Measurements from ENCODE around the gene MOK.

The MOK gene

DNA sequence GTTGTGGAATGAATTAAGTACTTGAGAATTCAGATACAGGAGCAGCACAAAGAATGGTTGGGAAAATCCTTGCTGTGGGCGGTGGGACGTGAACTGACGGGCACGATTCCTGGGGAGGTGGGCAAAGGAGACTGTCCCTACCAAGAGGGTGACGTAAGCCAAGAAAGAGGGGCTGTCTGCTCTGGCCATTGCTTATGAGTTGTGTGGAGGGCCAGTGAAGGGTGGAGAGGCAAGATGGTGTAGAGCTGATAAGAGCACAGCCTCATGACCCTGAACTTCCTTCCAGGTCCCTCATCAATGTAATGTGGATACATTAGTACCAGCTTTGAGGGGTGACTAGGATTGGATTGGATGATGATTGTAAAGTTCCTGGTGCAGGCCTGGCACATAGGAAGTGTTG, 115.1 kb downstream of the MOK start:
- no peak overlapping the region for H3K27ac ChIP-seq (ENCODE audit: low read depth, low read length)
- H3K4me3 ChIP-seq (ENCODE audit: low read depth, low read length) = no peak overlapping the region
- H3K36me3 ChIP-seq (ENCODE audit: control insufficient read depth, insufficient read depth, low read length) = peaks cover 2% of the 10 kb centered on the region
- H3K4me1 ChIP-seq (ENCODE audit: control insufficient read depth, insufficient read depth, low read length) = peaks cover 28% of the 10 kb centered on the region
- no peaks in the 10 kb centered on the region for H3K9me3 ChIP-seq (ENCODE audit: control insufficient read depth, insufficient read depth, low read length)
- no peak overlapping the region for H3K9ac ChIP-seq (ENCODE audit: low read depth, low read length)
- H3K27me3 ChIP-seq (ENCODE audit: control insufficient read depth, insufficient read depth, low read length) = no peaks in the 10 kb centered on the region

DNA sequence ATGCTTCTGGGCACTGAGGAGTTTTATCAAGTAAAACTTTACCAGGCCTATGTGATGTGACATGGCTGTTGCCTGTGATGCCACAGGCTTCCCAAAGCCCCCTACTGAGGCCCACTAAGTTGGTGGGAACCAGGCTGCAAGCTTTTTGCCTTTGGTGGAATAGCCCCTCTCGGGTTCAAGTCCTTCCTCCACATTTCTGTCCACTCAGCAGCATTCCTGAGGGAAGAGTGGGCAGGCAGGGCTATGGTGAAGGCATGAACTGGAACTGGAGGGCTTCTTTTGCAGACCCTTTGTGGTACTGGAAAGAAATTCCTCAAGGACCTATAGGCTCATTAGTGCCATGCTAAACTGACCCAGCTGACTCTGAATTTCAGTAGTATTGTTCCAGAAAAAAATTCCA, 116.8 kb downstream of the MOK start:
- Histone ChIP-seq H3K27me3 (ENCODE audit: control insufficient read depth, insufficient read depth, low read length) (no peaks in the 10 kb centered on the region), H3K9me3 (ENCODE audit: control insufficient read depth, insufficient read depth, low read length) (no peaks in the 10 kb centered on the region), H3K4me3 (ENCODE audit: low read depth, low read length) (no peak overlapping the region), H3K9ac (ENCODE audit: low read depth, low read length) (no peak overlapping the region), H3K27ac (ENCODE audit: low read depth, low read length) (no peak overlapping the region), H3K36me3 (ENCODE audit: control insufficient read depth, insufficient read depth, low read length) (no peaks in the 10 kb centered on the region), H3K4me1 (ENCODE audit: control insufficient read depth, insufficient read depth, low read length) (peaks cover 18% of the 10 kb centered on the region; the same call in 1 of the 2 replicates)

DNA sequence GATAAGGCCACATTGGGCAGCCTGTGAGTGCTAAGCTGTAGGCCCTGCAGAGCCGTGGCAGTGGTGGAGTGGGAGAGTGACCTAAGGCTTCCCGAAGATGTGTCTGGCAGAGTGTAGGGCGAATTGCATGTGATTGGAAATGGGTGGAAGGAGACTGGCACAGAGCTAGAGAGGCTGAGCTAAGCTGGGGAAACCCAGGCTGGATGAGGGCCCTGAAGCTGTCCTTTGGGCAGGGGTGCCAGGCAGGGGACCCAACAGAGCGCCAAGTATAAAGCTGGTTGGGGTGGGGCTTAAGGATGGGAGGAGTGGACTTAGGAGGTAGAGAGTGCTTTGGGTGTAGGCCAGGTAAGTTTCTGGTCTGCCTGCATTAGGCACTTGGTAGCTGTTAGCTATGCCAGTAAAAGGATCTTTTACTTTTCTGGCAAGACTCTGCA, 117.4 kb downstream of the MOK start:
- peaks cover 22% of the 10 kb centered on the region; the same call in 1 of the 2 replicates for H3K4me1 ChIP-seq (ENCODE audit: control insufficient read depth, insufficient read depth, low read length)
- H3K9me3 ChIP-seq (ENCODE audit: control insufficient read depth, insufficient read depth, low read length) = no peaks in the 10 kb centered on the region
- no peak overlapping the region for H3K27ac ChIP-seq (ENCODE audit: low read depth, low read length)
- no peaks in the 10 kb centered on the region for H3K36me3 ChIP-seq (ENCODE audit: control insufficient read depth, insufficient read depth, low read length)
- no peaks in the 10 kb centered on the region for H3K27me3 ChIP-seq (ENCODE audit: control insufficient read depth, insufficient read depth, low read length)
- no peak overlapping the region for H3K4me3 ChIP-seq (ENCODE audit: low read depth, low read length)
- no peak overlapping the region for H3K9ac ChIP-seq (ENCODE audit: low read depth, low read length)

DNA sequence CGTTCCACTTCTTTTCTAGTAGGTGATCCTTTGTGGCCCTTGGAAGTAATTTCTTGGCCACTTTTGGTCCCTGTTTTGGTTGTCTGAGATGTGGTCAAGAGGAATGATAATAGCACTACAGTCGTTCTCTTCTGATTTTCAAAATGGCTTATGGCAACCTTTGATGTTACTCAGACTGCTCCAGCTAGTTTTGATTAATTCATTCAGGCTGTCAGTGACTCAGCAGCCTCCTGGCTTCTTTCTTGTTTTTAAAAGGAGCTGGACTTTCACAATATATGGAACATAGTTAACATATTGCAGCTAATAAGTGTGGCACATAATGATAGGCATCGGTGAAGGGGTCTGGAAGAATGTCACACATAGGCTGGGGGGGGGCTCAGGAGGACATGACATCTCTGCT, 117.9 kb downstream of the MOK start:
- Histone ChIP-seq H3K4me3 (ENCODE audit: low read depth, low read length) (no peak overlapping the region), H3K27ac (ENCODE audit: low read depth, low read length) (no peak overlapping the region), H3K36me3 (ENCODE audit: control insufficient read depth, insufficient read depth, low read length) (no peaks in the 10 kb centered on the region), H3K27me3 (ENCODE audit: control insufficient read depth, insufficient read depth, low read length) (no peaks in the 10 kb centered on the region), H3K4me1 (ENCODE audit: control insufficient read depth, insufficient read depth, low read length) (peaks cover 26% of the 10 kb centered on the region), H3K9me3 (ENCODE audit: control insufficient read depth, insufficient read depth, low read length) (no peaks in the 10 kb centered on the region), H3K9ac (ENCODE audit: low read depth, low read length) (no peak overlapping the region)

DNA sequence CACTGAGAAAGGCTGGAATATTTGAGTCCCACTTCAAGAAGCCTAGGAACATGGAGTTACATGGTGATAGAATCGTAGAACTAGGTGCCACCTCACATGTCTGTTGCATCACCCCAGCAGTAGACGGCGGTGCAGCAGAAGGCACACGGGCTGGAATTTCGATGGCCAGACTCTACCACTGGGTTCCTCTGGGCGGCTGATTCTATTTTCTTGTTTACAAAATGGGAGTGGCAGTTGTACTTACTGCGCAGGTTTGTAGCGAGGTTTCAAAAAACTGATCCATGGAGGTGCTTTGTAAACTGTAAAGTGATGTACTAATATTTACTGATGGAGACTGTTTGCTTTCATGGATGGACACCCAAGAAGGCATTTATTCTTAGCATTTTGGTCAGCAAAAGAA, 119.6 kb downstream of the MOK start:
- no peak overlapping the region for H3K27ac ChIP-seq (ENCODE audit: low read depth, low read length)
- no peaks in the 10 kb centered on the region for H3K27me3 ChIP-seq (ENCODE audit: control insufficient read depth, insufficient read depth, low read length)
- no peaks in the 10 kb centered on the region for H3K36me3 ChIP-seq (ENCODE audit: control insufficient read depth, insufficient read depth, low read length)
- H3K4me3 ChIP-seq (ENCODE audit: low read depth, low read length) = no peak overlapping the region
- peaks cover 28% of the 10 kb centered on the region for H3K4me1 ChIP-seq (ENCODE audit: control insufficient read depth, insufficient read depth, low read length)
- no peaks in the 10 kb centered on the region for H3K9me3 ChIP-seq (ENCODE audit: control insufficient read depth, insufficient read depth, low read length)
- H3K9ac ChIP-seq (ENCODE audit: low read depth, low read length) = no peak overlapping the region

DNA sequence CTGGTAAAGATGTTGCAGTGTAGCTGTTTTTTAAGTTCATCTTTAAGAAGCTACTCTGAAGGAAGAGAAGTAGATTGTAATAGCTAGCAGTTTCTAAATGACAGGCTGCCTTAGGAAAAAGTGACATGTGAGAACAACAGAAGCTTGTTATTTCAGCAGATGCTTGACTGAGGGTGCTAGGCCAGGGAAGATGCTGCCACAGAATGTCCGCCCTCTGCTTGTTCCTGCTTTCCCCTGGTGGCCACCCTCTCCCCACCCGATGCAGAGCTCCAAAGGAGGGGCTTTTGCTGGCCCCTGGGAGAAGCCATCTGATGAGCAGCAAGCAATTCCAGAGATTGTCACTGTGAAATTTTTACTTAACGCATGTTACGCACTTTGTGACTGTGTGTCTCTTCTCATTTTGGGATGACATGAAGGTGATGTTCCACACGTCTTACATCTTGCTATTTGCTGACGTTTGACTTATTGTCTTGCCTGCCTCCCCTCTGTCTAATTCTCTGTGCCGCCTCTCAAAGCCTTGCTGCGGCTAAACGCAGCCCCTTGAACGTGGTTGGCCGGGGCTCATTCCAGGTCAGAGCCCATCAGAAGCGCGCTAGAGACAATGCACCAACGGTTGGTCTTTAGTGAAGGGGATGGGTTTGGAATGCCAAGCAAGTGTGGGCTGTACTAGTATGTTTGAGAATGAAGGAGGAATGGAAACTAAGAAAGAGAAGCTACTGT, 120.5 kb downstream of the MOK start:
- Histone ChIP-seq H3K9ac (ENCODE audit: low read depth, low read length) (no peak overlapping the region), H3K4me1 (ENCODE audit: control insufficient read depth, insufficient read depth, low read length) (peaks cover 30% of the 10 kb centered on the region), H3K4me3 (ENCODE audit: low read depth, low read length) (no peak overlapping the region), H3K27ac (ENCODE audit: low read depth, low read length) (no peak overlapping the region), H3K9me3 (ENCODE audit: control insufficient read depth, insufficient read depth, low read length) (no peaks in the 10 kb centered on the region), H3K36me3 (ENCODE audit: control insufficient read depth, insufficient read depth, low read length) (no peaks in the 10 kb centered on the region), H3K27me3 (ENCODE audit: control insufficient read depth, insufficient read depth, low read length) (no peaks in the 10 kb centered on the region)

DNA sequence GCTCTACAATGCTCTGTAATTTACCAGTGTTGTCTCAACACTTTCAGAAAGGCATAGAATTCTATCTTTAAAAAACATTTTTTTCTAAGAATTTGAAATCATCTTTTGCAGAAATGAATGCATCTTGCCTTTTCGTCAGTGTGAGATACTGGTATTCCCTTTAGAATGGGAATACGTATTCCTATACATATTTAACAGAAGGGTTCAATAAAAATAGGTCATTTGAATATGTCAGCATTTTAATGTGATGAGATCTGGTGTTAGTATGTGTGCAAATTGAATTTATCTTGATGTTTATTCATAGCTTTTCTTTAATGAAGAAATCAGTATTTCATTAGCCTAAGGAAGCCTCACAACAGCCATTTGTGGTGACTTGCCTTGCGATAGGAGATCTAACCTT, 121.1 kb downstream of the MOK start:
- peaks cover 30% of the 10 kb centered on the region for H3K4me1 ChIP-seq (ENCODE audit: control insufficient read depth, insufficient read depth, low read length)
- H3K9ac ChIP-seq (ENCODE audit: low read depth, low read length) = no peak overlapping the region
- no peak overlapping the region for H3K4me3 ChIP-seq (ENCODE audit: low read depth, low read length)
- H3K27me3 ChIP-seq (ENCODE audit: control insufficient read depth, insufficient read depth, low read length) = no peaks in the 10 kb centered on the region
- H3K36me3 ChIP-seq (ENCODE audit: control insufficient read depth, insufficient read depth, low read length) = no peaks in the 10 kb centered on the region
- H3K27ac ChIP-seq (ENCODE audit: low read depth, low read length) = no peak overlapping the region
- no peaks in the 10 kb centered on the region for H3K9me3 ChIP-seq (ENCODE audit: control insufficient read depth, insufficient read depth, low read length)

DNA sequence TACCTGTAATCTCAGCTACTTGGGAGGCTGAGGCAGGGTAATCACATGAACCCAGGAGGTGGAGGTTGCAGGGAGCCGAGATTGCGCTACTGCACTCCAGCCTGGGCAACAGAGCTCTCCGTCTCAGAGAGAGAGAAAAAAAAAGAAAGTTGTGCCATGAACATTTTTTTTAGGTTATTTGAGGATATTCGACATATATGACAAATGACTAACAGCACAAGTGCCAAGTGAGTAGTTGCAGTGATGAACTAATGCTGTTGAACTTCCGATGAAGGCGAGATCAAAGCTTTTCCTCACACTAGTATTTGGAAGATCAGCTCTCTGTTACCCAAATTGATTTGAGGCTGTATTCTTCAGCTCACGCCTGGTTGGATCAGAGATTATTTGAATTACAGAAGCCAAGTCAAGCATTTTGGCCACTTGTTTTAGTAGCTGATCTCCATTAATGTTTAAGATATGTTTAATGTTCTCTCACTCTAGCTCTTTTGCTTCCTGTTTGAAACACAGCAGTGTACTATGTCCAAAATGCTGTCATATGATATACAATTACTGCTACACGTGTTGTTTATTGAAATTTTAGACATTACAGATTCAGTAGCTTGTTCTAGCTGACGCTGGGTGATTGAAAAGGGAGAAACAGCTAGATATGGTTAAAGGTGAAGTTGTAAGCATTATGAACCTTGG, 121.9 kb downstream of the MOK start:
- H3K9ac ChIP-seq (ENCODE audit: low read depth, low read length) = no peak overlapping the region
- no peaks in the 10 kb centered on the region for H3K9me3 ChIP-seq (ENCODE audit: control insufficient read depth, insufficient read depth, low read length)
- no peak overlapping the region for H3K4me3 ChIP-seq (ENCODE audit: low read depth, low read length)
- H3K27ac ChIP-seq (ENCODE audit: low read depth, low read length) = no peak overlapping the region
- H3K27me3 ChIP-seq (ENCODE audit: control insufficient read depth, insufficient read depth, low read length) = no peaks in the 10 kb centered on the region
- H3K36me3 ChIP-seq (ENCODE audit: control insufficient read depth, insufficient read depth, low read length) = no peaks in the 10 kb centered on the region
- H3K4me1 ChIP-seq (ENCODE audit: control insufficient read depth, insufficient read depth, low read length) = peaks cover 30% of the 10 kb centered on the region

DNA sequence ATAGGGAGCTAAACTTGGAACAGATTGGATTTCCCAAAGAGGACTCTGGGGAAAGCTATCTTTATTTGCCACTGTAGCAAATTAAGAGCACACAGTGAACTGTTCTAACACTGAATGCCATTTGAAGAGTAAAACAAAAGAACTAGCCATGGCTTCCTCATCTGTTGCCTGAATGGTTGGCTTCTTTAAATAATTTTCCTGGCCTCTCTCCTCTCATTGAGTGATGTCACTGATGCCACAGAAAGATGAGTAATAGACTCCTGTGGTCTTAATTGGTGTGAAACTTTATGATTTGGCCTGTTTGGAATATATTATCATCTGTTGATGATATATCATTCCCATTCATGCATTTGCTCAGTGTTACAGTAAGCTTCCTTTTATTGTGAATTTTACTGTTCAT, 122.8 kb downstream of the MOK start:
- Histone ChIP-seq H3K36me3 (ENCODE audit: control insufficient read depth, insufficient read depth, low read length) (no peaks in the 10 kb centered on the region), H3K4me1 (ENCODE audit: control insufficient read depth, insufficient read depth, low read length) (peaks cover 29% of the 10 kb centered on the region), H3K9ac (ENCODE audit: low read depth, low read length) (no peak overlapping the region), H3K27ac (ENCODE audit: low read depth, low read length) (no peak overlapping the region), H3K9me3 (ENCODE audit: control insufficient read depth, insufficient read depth, low read length) (no peaks in the 10 kb centered on the region), H3K4me3 (ENCODE audit: low read depth, low read length) (no peak overlapping the region), H3K27me3 (ENCODE audit: control insufficient read depth, insufficient read depth, low read length) (no peaks in the 10 kb centered on the region)

DNA sequence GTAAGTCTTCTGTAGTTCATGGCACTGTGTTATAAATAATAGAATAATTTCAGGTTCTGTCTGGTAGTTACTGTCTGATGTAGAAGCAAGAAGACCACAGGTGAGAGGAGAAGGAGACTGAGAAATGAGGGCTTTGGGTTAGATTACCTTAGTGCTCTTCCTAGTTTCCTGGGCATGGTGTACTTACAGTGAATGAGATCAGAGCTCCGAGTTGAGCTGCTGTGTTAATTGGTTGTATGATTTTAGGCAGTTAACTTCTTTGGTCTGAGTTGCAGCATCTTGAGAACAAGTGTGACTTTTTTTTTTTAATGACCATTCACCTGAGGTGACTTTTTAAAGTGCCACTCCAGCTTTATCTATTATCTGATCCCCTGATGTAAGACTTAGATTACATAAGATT, 123.8 kb downstream of the MOK start:
- peak overlapping the region; percentile 29 for H3K27ac ChIP-seq (ENCODE audit: low read depth, low read length)
- H3K4me1 ChIP-seq (ENCODE audit: control insufficient read depth, insufficient read depth, low read length) = peaks cover 25% of the 10 kb centered on the region
- no peaks in the 10 kb centered on the region for H3K36me3 ChIP-seq (ENCODE audit: control insufficient read depth, insufficient read depth, low read length)
- H3K9ac ChIP-seq (ENCODE audit: low read depth, low read length) = no peak overlapping the region
- no peaks in the 10 kb centered on the region for H3K27me3 ChIP-seq (ENCODE audit: control insufficient read depth, insufficient read depth, low read length)
- H3K9me3 ChIP-seq (ENCODE audit: control insufficient read depth, insufficient read depth, low read length) = no peaks in the 10 kb centered on the region
- H3K4me3 ChIP-seq (ENCODE audit: low read depth, low read length) = no peak overlapping the region

DNA sequence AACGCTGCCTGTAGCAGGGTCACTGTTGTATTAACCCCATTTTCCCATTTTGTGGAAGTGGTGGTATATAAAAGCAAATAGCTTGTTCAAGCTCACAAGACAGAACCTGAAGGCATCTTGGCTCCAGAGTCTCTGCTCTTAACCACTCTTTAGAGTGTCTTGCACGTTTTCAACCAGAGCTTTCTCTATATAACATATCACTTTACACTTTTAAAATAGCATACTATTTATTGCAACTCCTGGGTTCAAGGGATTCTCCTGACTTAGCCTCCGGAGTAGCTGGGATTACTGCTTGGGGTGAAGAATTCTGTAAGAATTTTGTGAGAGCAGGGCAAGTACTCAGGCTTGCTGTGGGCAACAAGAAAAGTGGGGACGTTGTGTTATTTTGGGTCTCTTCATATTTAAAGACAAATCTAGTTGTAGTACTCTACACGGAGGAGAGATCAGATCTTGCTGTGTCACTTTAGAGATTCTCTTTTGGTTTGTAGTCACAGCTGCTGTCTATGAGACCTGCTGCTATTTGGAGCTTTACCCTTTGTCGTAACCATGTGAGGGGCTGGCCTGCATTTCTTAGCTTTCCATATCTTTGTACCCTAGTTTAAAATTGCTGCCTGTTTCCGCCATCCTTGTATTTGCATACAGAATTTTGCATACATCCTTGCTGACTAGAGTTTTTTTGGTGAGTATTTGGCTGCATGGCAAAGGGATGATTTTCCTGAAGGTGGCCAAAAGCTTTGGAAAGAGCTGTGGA, 124.5 kb downstream of the MOK start:
- peaks cover 25% of the 10 kb centered on the region for H3K4me1 ChIP-seq (ENCODE audit: control insufficient read depth, insufficient read depth, low read length)
- H3K9ac ChIP-seq (ENCODE audit: low read depth, low read length) = no peak overlapping the region; the same call in 1 of the 2 replicates
- no peaks in the 10 kb centered on the region for H3K36me3 ChIP-seq (ENCODE audit: control insufficient read depth, insufficient read depth, low read length)
- H3K27ac ChIP-seq (ENCODE audit: low read depth, low read length) = peak overlapping the region; percentile 29
- H3K4me3 ChIP-seq (ENCODE audit: low read depth, low read length) = no peak overlapping the region
- H3K9me3 ChIP-seq (ENCODE audit: control insufficient read depth, insufficient read depth, low read length) = no peaks in the 10 kb centered on the region
- no peaks in the 10 kb centered on the region for H3K27me3 ChIP-seq (ENCODE audit: control insufficient read depth, insufficient read depth, low read length)
